NCI-H526 treated with DMSO at 0.1 percent for 48 hours (cell line): Measurements from ENCODE around the gene RHOXF2.
"Not testable (repeated sequence)": the region's sequence is repeated elsewhere in the genome, so short reads cannot be mapped to it uniquely, and the experiment has no call there.

ENCODE experiments used
- DNase-seq: peaks from one replicate; lab custom pipeline; 2025; lab: John Stamatoyannopoulos, UW

The RHOXF2 gene

GRCh38 chrX:120158313-120158712 lies at the start of gene RHOXF2:
TSS of gene RHOXF2 (plus strand) at chrX:120158613. CDS start at chrX:120158751, 138 bp downstream.
- not testable (repeated sequence) for DNase-seq

- no peak for DNase-seq
Measured at GRCh38 chrX:120109378-120109777, 49.0 kb upstream of the RHOXF2 start.

- DNase-seq, result no peak
Measured at GRCh38 chrX:120111611-120112010, 46.8 kb upstream of the RHOXF2 start.

- no peak for DNase-seq
Measured at GRCh38 chrX:120115438-120115963, 42.9 kb upstream of the RHOXF2 start, which contains the start of gene RHOXF1. TSS of gene RHOXF1 (minus strand) at chrX:120115913. CDS start at chrX:120115862, 51 bp downstream.

GRCh38 chrX:120120223-120120622 lies 38.2 kb upstream of the RHOXF2 start:
- DNase-seq, result no peak

- DNase-seq, result no peak
Measured at GRCh38 chrX:120125444-120125843, 33.0 kb upstream of the RHOXF2 start.

GRCh38 chrX:120128306-120128846 lies 30.0 kb upstream of the RHOXF2 start:
- DNase-seq, result not testable (repeated sequence)

- DNase-seq, result no peak
Measured at GRCh38 chrX:120136128-120136527, 22.3 kb upstream of the RHOXF2 start.

GRCh38 chrX:120136840-120137239 lies 21.6 kb upstream of the RHOXF2 start:
- no peak for DNase-seq

GRCh38 chrX:120137439-120137838 lies 21.0 kb upstream of the RHOXF2 start:
- DNase-seq, result no peak

- DNase-seq, result no peak
Measured at GRCh38 chrX:120140293-120140981, 18.0 kb upstream of the RHOXF2 start.

GRCh38 chrX:120144178-120144844 lies 14.1 kb upstream of the RHOXF2 start:
- DNase-seq, result no peak

- no peak for DNase-seq
Measured at GRCh38 chrX:120145295-120145925, 13.0 kb upstream of the RHOXF2 start.

GRCh38 chrX:120146323-120146722 lies 12.1 kb upstream of the RHOXF2 start:
- not testable (repeated sequence) for DNase-seq

GRCh38 chrX:120147537-120147936 lies 10.9 kb upstream of the RHOXF2 start:
- DNase-seq, result no peak

GRCh38 chrX:120150109-120150744 lies 8.2 kb upstream of the RHOXF2 start:
- DNase-seq, result not testable (repeated sequence)

GRCh38 chrX:120159086-120159485 lies 673 bp downstream of the RHOXF2 start:
- not testable (repeated sequence) for DNase-seq

GRCh38 chrX:120193254-120193653 lies 34.8 kb downstream of the RHOXF2 start:
- not testable (repeated sequence) for DNase-seq

GRCh38 chrX:120193720-120194119 lies 35.3 kb downstream of the RHOXF2 start:
- DNase-seq, result not testable (repeated sequence)

- not testable (repeated sequence) for DNase-seq
Measured at GRCh38 chrX:120195786-120196185, 37.4 kb downstream of the RHOXF2 start.

- DNase-seq, result not testable (repeated sequence)
Measured at GRCh38 chrX:120196626-120197283, 38.3 kb downstream of the RHOXF2 start.
